ENCODE results near the gene BSCL2. TPM values are rescaled to one million over a fixed set of nuclear protein-coding genes. Genes with fewer than 3 reads are reported as not detected.
"Not testable (repeated sequence)": the region's sequence is repeated elsewhere in the genome, so short reads cannot be mapped to it uniquely, and the experiment has no call there.

BSCL2 gene
- total RNA-seq, 2 experiments from 2014 or later, result 29.9 to 39.4 TPM

GRCh38 chr11:62676698-62677097 lies 30.5 kb downstream of the BSCL2 start:
- Mint-ChIP-seq H3K27me3 (no peaks in the 10 kb centered on the region), H3K4me3 (no peak overlapping the region), H3K9me3 (no peaks in the 10 kb centered on the region), H3K36me3 (peaks cover 13% of the 10 kb centered on the region), H3K4me1 (peaks cover 32% of the 10 kb centered on the region), H3K27ac (peak overlapping the region; percentile 22)
- POLR2A ChIA-PET, result interaction anchor here (0.9 to 2.7 kb wide), 4 partner anchors 10 to 85 kb away, joined by 3 to 15 read pairs (median 7); partner anchors contain the start of genes C11orf98, CSKMT, INTS5 and TUT1
- DNase-seq (no peak), ATAC-seq (ENCODE audit: low read depth) (no peak)

GRCh38 chr11:62675415-62675814 lies 31.8 kb downstream of the BSCL2 start:
- not testable (repeated sequence) for DNase-seq; H3K9me3 Mint-ChIP-seq; H3K4me3 Mint-ChIP-seq; H3K27ac Mint-ChIP-seq; ATAC-seq (ENCODE audit: low read depth); H3K27me3 Mint-ChIP-seq
- POLR2A ChIA-PET, result interaction anchor here (0.6 to 3.6 kb wide), 8 partner anchors 8 to 84 kb away, joined by 3 to 25 read pairs (median 4); partner anchors contain the start of genes C11orf98, CSKMT, HNRNPUL2 and INTS5
- Mint-ChIP-seq H3K4me1 (peaks cover 31% of the 10 kb centered on the region), H3K36me3 (peaks cover 13% of the 10 kb centered on the region)

GRCh38 chr11:62673196-62673525 lies 34.1 kb downstream of the BSCL2 start:
- no peaks in the 10 kb centered on the region for H3K27me3 Mint-ChIP-seq
- H3K4me3 Mint-ChIP-seq, result no peak overlapping the region
- no peaks in the 10 kb centered on the region for H3K9me3 Mint-ChIP-seq
- peaks cover 16% of the 10 kb centered on the region for H3K36me3 Mint-ChIP-seq
- peaks cover 37% of the 10 kb centered on the region for H3K4me1 Mint-ChIP-seq
- POLR2A ChIA-PET, result interaction anchor here (0.9 to 3.9 kb wide), 13 partner anchors 8 to 168 kb away, joined by 3 to 73 read pairs (median 17); partner anchors contain the start of genes C11orf98, CSKMT, EEF1G and GANAB
- no peak for DNase-seq
- H3K27ac Mint-ChIP-seq, result peak overlapping the region; percentile 91
- ATAC-seq (ENCODE audit: low read depth), result no peak

- Mint-ChIP-seq H3K36me3 (peaks cover 8% of the 10 kb centered on the region), H3K9me3 (no peaks in the 10 kb centered on the region), H3K27me3 (no peaks in the 10 kb centered on the region), H3K4me1 (peaks cover 35% of the 10 kb centered on the region), H3K27ac (peak within 1 kb of the TSS; percentile 91), H3K4me3 (peak within 1 kb of the TSS; percentile 94)
- ATAC-seq (ENCODE audit: low read depth) (peak; percentile 87), DNase-seq (peak; percentile 84)
- POLR2A ChIA-PET, result interaction anchor here (0.6 to 4.4 kb wide), 43 partner anchors 9 to 247 kb away, joined by 3 to 73 read pairs (median 6); partner anchors contain the start of genes B3GAT3, BSCL2, EEF1G and EML3
Observed at GRCh38 chr11:62671608-62672389, 35.4 kb downstream of the BSCL2 start, which contains the start of the genes LBHD1 and UQCC3. Gene LBHD1, minus strand, starts transcription at chr11:62672267. Its CDS starts 2,236 bp downstream, at chr11:62670031. Gene UQCC3, plus strand, starts transcription at chr11:62671673. Its CDS starts 73 bp downstream, at chr11:62671746.

GRCh38 chr11:62671236-62671607 lies 36.0 kb downstream of the BSCL2 start:
- H3K4me3 Mint-ChIP-seq, result peak overlapping the region; percentile 94
- H3K36me3 Mint-ChIP-seq, result peaks cover 11% of the 10 kb centered on the region
- no peak for DNase-seq
- ATAC-seq (ENCODE audit: low read depth), result peak; percentile 21
- H3K27me3 Mint-ChIP-seq, result no peaks in the 10 kb centered on the region
- H3K27ac Mint-ChIP-seq, result peak overlapping the region; percentile 91
- H3K9me3 Mint-ChIP-seq, result no peaks in the 10 kb centered on the region
- peaks cover 41% of the 10 kb centered on the region for H3K4me1 Mint-ChIP-seq
- POLR2A ChIA-PET, result interaction anchor here (0.6 to 4.4 kb wide), 33 partner anchors 8 to 247 kb away, joined by 3 to 73 read pairs (median 8); partner anchors contain the start of genes B3GAT3, BSCL2, EML3 and GANAB

GRCh38 chr11:62669420-62670161 lies 37.6 kb downstream of the BSCL2 start:
- no peak for ATAC-seq (ENCODE audit: low read depth)
- peak overlapping the region; percentile 94 for H3K4me3 Mint-ChIP-seq
- peaks cover 13% of the 10 kb centered on the region for H3K36me3 Mint-ChIP-seq
- H3K27ac Mint-ChIP-seq, result peak overlapping the region; percentile 91
- DNase-seq, result no peak
- H3K27me3 Mint-ChIP-seq, result no peaks in the 10 kb centered on the region
- POLR2A ChIA-PET, result interaction anchor here (0.7 to 4.4 kb wide), 10 partner anchors 15 to 1276 kb away, joined by 3 to 73 read pairs (median 9); partner anchors contain the start of genes EML3, GANAB, INTS5 and MTA2
- H3K4me1 Mint-ChIP-seq, result peaks cover 37% of the 10 kb centered on the region
- no peaks in the 10 kb centered on the region for H3K9me3 Mint-ChIP-seq

- Mint-ChIP-seq H3K27me3 (no peaks in the 10 kb centered on the region), H3K4me3 (peak overlapping the region; percentile 49), H3K27ac (no peak overlapping the region), H3K4me1 (peaks cover 39% of the 10 kb centered on the region), H3K9me3 (no peaks in the 10 kb centered on the region), H3K36me3 (peaks cover 18% of the 10 kb centered on the region)
- no peak for ATAC-seq (ENCODE audit: low read depth)
- no peak for DNase-seq
- POLR2A ChIA-PET, result interaction anchor here (0.5 to 7.0 kb wide), 14 partner anchors 8 to 243 kb away, joined by 3 to 187 read pairs (median 4); partner anchors contain the start of genes B3GAT3, EML3, GANAB and INTS5
Observed at GRCh38 chr11:62667460-62667859, 39.8 kb downstream of the BSCL2 start.

GRCh38 chr11:62666259-62666926 lies 40.8 kb downstream of the BSCL2 start:
- DNase-seq (no peak), ATAC-seq (ENCODE audit: low read depth) (no peak)
- peaks cover 20% of the 10 kb centered on the region for H3K36me3 Mint-ChIP-seq
- no peaks in the 10 kb centered on the region for H3K27me3 Mint-ChIP-seq
- peak overlapping the region; percentile 94 for H3K27ac Mint-ChIP-seq
- H3K9me3 Mint-ChIP-seq, result no peaks in the 10 kb centered on the region
- POLR2A ChIA-PET, result interaction anchor here (0.8 to 7.0 kb wide), 27 partner anchors 11 to 242 kb away, joined by 3 to 187 read pairs (median 14); partner anchors contain the start of genes B3GAT3, BSCL2, EEF1G and EML3
- H3K4me3 Mint-ChIP-seq, result peak overlapping the region; percentile 97
- H3K4me1 Mint-ChIP-seq, result peaks cover 37% of the 10 kb centered on the region

- peaks cover 20% of the 10 kb centered on the region for H3K36me3 Mint-ChIP-seq
- no peaks in the 10 kb centered on the region for H3K27me3 Mint-ChIP-seq
- POLR2A ChIA-PET, result interaction anchor here (0.8 to 7.0 kb wide), 37 partner anchors 9 to 293 kb away, joined by 3 to 187 read pairs (median 10); partner anchors contain the start of genes B3GAT3, BSCL2, EEF1G and EML3
- ATAC-seq (ENCODE audit: low read depth) (peak; percentile 20), DNase-seq (peak; percentile 69)
- peak overlapping the region; percentile 94 for H3K27ac Mint-ChIP-seq
- peaks cover 36% of the 10 kb centered on the region for H3K4me1 Mint-ChIP-seq
- no peaks in the 10 kb centered on the region for H3K9me3 Mint-ChIP-seq
- peak overlapping the region; percentile 97 for H3K4me3 Mint-ChIP-seq
Observed at GRCh38 chr11:62665599-62666258, 41.5 kb downstream of the BSCL2 start.

- Mint-ChIP-seq H3K36me3 (peaks cover 20% of the 10 kb centered on the region), H3K27me3 (no peaks in the 10 kb centered on the region), H3K9me3 (no peaks in the 10 kb centered on the region), H3K27ac (peak within 1 kb of the TSS; percentile 94), H3K4me3 (peak within 1 kb of the TSS; percentile 97), H3K4me1 (peaks cover 34% of the 10 kb centered on the region)
- POLR2A ChIA-PET, result interaction anchor here (0.6 to 7.0 kb wide), 45 partner anchors 9 to 1302 kb away, joined by 3 to 187 read pairs (median 8); partner anchors contain the start of genes B3GAT3, BSCL2, EEF1G and EML3
- ATAC-seq (ENCODE audit: low read depth), result peak; percentile 88
- DNase-seq, result peak; percentile 97
Observed at GRCh38 chr11:62665075-62665598, 42.1 kb downstream of the BSCL2 start, which contains the start of the genes C11orf98 and CSKMT. Gene C11orf98, minus strand, starts transcription at chr11:62665210. Its CDS starts 41 bp downstream, at chr11:62665169. Gene CSKMT, plus strand, starts transcription at chr11:62665312. Its CDS starts 568 bp downstream, at chr11:62665880.

- Mint-ChIP-seq H3K36me3 (peaks cover 19% of the 10 kb centered on the region), H3K27me3 (no peaks in the 10 kb centered on the region), H3K27ac (peak overlapping the region; percentile 94), H3K4me3 (peak overlapping the region; percentile 97), H3K4me1 (peaks cover 29% of the 10 kb centered on the region), H3K9me3 (no peaks in the 10 kb centered on the region)
- ATAC-seq (ENCODE audit: low read depth) (peak; percentile 58), DNase-seq (no peak)
- POLR2A ChIA-PET, result interaction anchor here (0.6 to 7.0 kb wide), 43 partner anchors 10 to 1301 kb away, joined by 3 to 187 read pairs (median 9); partner anchors contain the start of genes B3GAT3, BSCL2, EEF1G and EML3
Observed at GRCh38 chr11:62664405-62665074, 42.7 kb downstream of the BSCL2 start.

Measured in activated naive CD8-positive, alpha-beta T cell treated with anti-CD3 and anti-CD28 coated beads, Interleukin-2, amount 10 ng/mL, durations not matched to agents 7 days and 5 days (primary cell).